ENCODE measurements around the gene RAB1A.

DNA sequence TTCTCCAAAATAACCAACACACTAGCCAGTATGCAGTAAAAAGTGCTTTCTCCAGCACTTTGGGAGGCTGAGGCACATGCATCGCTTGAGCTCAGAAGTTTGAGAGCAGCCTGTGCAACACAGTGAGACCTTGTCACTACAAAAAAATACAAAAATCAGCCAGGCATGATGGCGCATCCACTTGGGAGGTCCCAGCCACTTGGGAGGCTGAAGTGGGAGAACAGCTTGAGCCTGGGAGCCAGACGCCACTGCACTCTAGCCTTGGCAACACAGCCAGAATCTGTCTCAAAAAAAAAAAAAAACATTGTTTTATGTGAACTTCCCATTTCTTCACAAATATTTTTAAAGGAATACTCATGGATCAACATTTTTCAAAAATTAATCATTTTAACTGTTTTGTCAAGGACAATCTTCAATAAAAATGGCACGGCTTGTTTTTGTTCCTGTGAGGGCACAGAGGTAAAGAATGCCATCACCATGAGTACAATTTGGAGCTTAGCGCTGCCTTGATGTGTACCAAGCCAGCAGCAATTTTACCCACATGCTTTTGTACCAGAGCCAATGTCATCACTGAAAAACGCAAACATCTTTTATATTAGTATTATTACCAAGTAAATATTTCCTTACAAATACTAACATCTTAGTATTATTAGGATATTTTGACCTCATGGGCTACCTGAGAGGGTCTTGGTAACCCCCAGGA is 26.7 kb downstream of the RAB1A start:
- TF ChIP-seq, protein P1, sequence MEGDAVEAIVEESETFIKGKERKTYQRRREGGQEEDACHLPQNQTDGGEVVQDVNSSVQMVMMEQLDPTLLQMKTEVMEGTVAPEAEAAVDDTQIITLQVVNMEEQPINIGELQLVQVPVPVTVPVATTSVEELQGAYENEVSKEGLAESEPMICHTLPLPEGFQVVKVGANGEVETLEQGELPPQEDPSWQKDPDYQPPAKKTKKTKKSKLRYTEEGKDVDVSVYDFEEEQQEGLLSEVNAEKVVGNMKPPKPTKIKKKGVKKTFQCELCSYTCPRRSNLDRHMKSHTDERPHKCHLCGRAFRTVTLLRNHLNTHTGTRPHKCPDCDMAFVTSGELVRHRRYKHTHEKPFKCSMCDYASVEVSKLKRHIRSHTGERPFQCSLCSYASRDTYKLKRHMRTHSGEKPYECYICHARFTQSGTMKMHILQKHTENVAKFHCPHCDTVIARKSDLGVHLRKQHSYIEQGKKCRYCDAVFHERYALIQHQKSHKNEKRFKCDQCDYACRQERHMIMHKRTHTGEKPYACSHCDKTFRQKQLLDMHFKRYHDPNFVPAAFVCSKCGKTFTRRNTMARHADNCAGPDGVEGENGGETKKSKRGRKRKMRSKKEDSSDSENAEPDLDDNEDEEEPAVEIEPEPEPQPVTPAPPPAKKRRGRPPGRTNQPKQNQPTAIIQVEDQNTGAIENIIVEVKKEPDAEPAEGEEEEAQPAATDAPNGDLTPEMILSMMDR (IDR thresholded peaks at IDR 0.05 in 4 of 5, conservative IDR thresholded peaks at IDR 0.05 in 1 of 5) = no peak
- TF ChIP-seq POLR2A (IDR thresholded peaks at IDR 0.05) = no peak
